H1 (cell line): ENCODE measurements around the gene KRTAP9-6. TPM values are rescaled to one million over a fixed set of nuclear protein-coding genes. Genes with fewer than 3 reads are reported as not detected.

Source experiments
- CTCF ChIA-PET: fragments of 300-600 bp; sonication (Branson Sonifier 250); formaldehyde crosslinking; loops from one replicate; lab custom pipeline; 2021; ENCODE audit not compliant: partially characterized antibody; lab: Charles Lee
- POLR2A ChIA-PET: fragments of 300-600 bp; sonication (Branson Sonifier 250); formaldehyde crosslinking; loops from one replicate; lab custom pipeline; 2021; ENCODE audit warnings: inconsistent platforms; ENCODE audit not compliant: partially characterized antibody; lab: Charles Lee
- DNase-seq, 2 experiments: peaks; one replicate each; pipeline versions ENCODE4 v3.0.0 to v3.0.0-alpha.2; 2010 to 2022; ENCODE audit warnings: low spot score in 2 of 2, low read depth in 1 of 2, mixed read lengths in 1 of 2
- FAIRE-seq: peaks from 2 replicates; lab custom pipeline; 2011; peaks lifted over from hg19 to GRCh38; lab: Jason Lieb, UNC
- H2AFZ ChIP-seq: 2 replicates; pipeline ENCODE4 v1.8.1; 2012; ENCODE audit warnings: low read length, inconsistent platforms
- H2AK5ac ChIP-seq: 2 replicates; pipeline ENCODE4 v1.6.1; 2013; ENCODE audit warnings: low read depth, low read length
- H2BK120ac ChIP-seq: replicated peaks from 2 replicates; pipeline ENCODE3; 2013; ENCODE audit warnings: low read depth, low read length, inconsistent platforms
- H2BK12ac ChIP-seq: 2 replicates; pipeline ENCODE4 v1.6.1; 2013; ENCODE audit warnings: low read depth, low read length
- H2BK15ac ChIP-seq: 2 replicates; pipeline ENCODE4 v1.6.1; 2013; ENCODE audit warnings: low read length
- H2BK20ac ChIP-seq: 2 replicates; pipeline ENCODE4 v1.6.1; 2013; ENCODE audit warnings: low read length
- H2BK5ac ChIP-seq: 2 replicates; pipeline ENCODE4 v1.6.1; 2013; ENCODE audit warnings: low read depth, low read length
- H3K14ac ChIP-seq: 2 replicates; pipeline ENCODE4 v1.6.1; 2013; ENCODE audit warnings: inconsistent platforms; ENCODE audit not compliant: insufficient read length
- H3K18ac ChIP-seq: 2 replicates; pipeline ENCODE4 v1.6.1; 2013; ENCODE audit warnings: low read length; ENCODE audit errors: extremely low read depth
- H3K23ac ChIP-seq: 2 replicates; pipeline ENCODE4 v1.6.1; 2013; ENCODE audit warnings: inconsistent platforms; ENCODE audit not compliant: insufficient read length
- H3K23me2 ChIP-seq: 2 replicates; pipeline ENCODE4 v1.6.1; 2013; ENCODE audit warnings: low read depth, low read length
- H3K27ac ChIP-seq: 2 replicates; pipeline ENCODE4 v1.6.1; 2011; ENCODE audit warnings: low read depth, low read length, inconsistent platforms
- H3K27me3 ChIP-seq, 4 experiments: replicated peaks in 1 of 4; 1 replicate in 1 of 4; 2 replicates in 3 of 4; pipeline versions ENCODE4 v1.6.1 to v1.8.1; 2011 to 2013; ENCODE audit warnings: low read length in 3 of 4, mild to moderate bottlenecking in 3 of 4, inconsistent platforms in 2 of 4, mixed read lengths in 2 of 4, moderate library complexity in 1 of 4; ENCODE audit not compliant: control insufficient read depth in 3 of 4, insufficient read depth in 3 of 4; ENCODE audit errors: extremely low read depth in 1 of 4
- H3K36me3 ChIP-seq, 4 experiments: 2 replicates each; pipeline versions ENCODE4 v1.6.1 to v1.8.1; 2011 to 2013; ENCODE audit warnings: mild to moderate bottlenecking in 4 of 4, low read length in 3 of 4, moderate library complexity in 2 of 4, control low read depth in 1 of 4, inconsistent platforms in 1 of 4; ENCODE audit not compliant: insufficient read depth in 4 of 4, control insufficient read depth in 2 of 4
- H3K4ac ChIP-seq: replicated peaks from 2 replicates; pipeline ENCODE3; 2013; ENCODE audit warnings: low read length, low read depth, mixed read lengths, inconsistent platforms; ENCODE audit not compliant: insufficient read length
- H3K4me1 ChIP-seq, 4 experiments: replicated peaks in 1 of 4; 1 replicate in 1 of 4; 2 replicates in 3 of 4; pipeline versions ENCODE4 v1.6.1 to v1.8.1; 2011 to 2013; ENCODE audit warnings: low read length in 3 of 4, inconsistent platforms in 2 of 4, mixed read lengths in 1 of 4; ENCODE audit not compliant: insufficient read depth in 4 of 4, control insufficient read depth in 3 of 4
- H3K4me2 ChIP-seq, 2 experiments: 2 replicates each; pipeline versions ENCODE4 v1.6.1 to v1.8.1; 2011 to 2013; ENCODE audit warnings: low read depth in 2 of 2, low read length in 2 of 2, control low read depth in 1 of 2, inconsistent platforms in 1 of 2, mild to moderate bottlenecking in 1 of 2; ENCODE audit not compliant: insufficient read depth in 1 of 2
- H3K4me3 ChIP-seq, 4 experiments: fragments of 200-600, 300-600 bp in 1 of 4; sonication (generic), shearing (Covaris generic), sonication (Bioruptor Twin) in 1 of 4; 2 replicates each; pipeline versions ENCODE4 v1.5.1 to v1.8.1; 2011 to 2016; ENCODE audit warnings: low read length in 4 of 4, low read depth in 3 of 4, control low read depth in 2 of 4, inconsistent platforms in 2 of 4, mild to moderate bottlenecking in 2 of 4, mixed read lengths in 1 of 4, moderate library complexity in 1 of 4; ENCODE audit not compliant: insufficient read depth in 2 of 4; ENCODE audit errors: extremely low read depth in 1 of 4
- H3K56ac ChIP-seq: replicated peaks from 2 replicates; pipeline ENCODE3; 2013; ENCODE audit warnings: low read depth, mild to moderate bottlenecking, mixed read lengths, low read length, inconsistent platforms; ENCODE audit not compliant: insufficient read length
- H3K79me1 ChIP-seq: 2 replicates; pipeline ENCODE4 v1.6.1; 2013; ENCODE audit warnings: low read depth, low read length, control low read depth
- H3K79me2 ChIP-seq, 2 experiments: 2 replicates each; pipeline versions ENCODE4 v1.6.1 to v1.8.1; 2012 to 2013; ENCODE audit warnings: low read length in 2 of 2, mild to moderate bottlenecking in 2 of 2, inconsistent platforms in 1 of 2; ENCODE audit not compliant: insufficient read depth in 2 of 2, control insufficient read depth in 1 of 2
- H3K9ac ChIP-seq, 4 experiments: replicated peaks in 1 of 4; 1 replicate in 1 of 4; 2 replicates in 3 of 4; pipeline versions ENCODE4 v1.6.1 to v1.8.1; 2011 to 2013; ENCODE audit warnings: low read depth in 3 of 4, low read length in 3 of 4, control low read depth in 2 of 4, mild to moderate bottlenecking in 2 of 4, moderate library complexity in 2 of 4, inconsistent platforms in 1 of 4; ENCODE audit errors: extremely low read depth in 1 of 4
- H3K9me3 ChIP-seq, 2 experiments: 2 replicates each; pipeline versions ENCODE4 v1.6.1 to v1.8.1; 2012 to 2013; ENCODE audit warnings: mild to moderate bottlenecking in 2 of 2, moderate library complexity in 2 of 2, control low read depth in 1 of 2, inconsistent platforms in 1 of 2, low read depth in 1 of 2, low read length in 1 of 2, mixed read lengths in 1 of 2; ENCODE audit not compliant: insufficient read depth in 2 of 2
- H4K20me1 ChIP-seq, 2 experiments: replicated peaks in 1 of 2; 2 replicates each; pipeline versions ENCODE3 to v1.8.1; 2011 to 2013; ENCODE audit warnings: inconsistent platforms in 2 of 2, low read length in 2 of 2, mild to moderate bottlenecking in 1 of 2; ENCODE audit not compliant: insufficient read depth in 2 of 2, control insufficient read depth in 1 of 2
- H4K5ac ChIP-seq: 2 replicates; pipeline ENCODE4 v1.6.1; 2013; ENCODE audit warnings: low read length, low read depth, mixed read lengths, inconsistent platforms; ENCODE audit not compliant: insufficient read length
- H4K8ac ChIP-seq: 2 replicates; pipeline ENCODE4 v1.8.0; 2013; ENCODE audit warnings: mild to moderate bottlenecking, moderate library complexity, low read length, inconsistent platforms; ENCODE audit not compliant: insufficient read depth; ENCODE audit errors: extremely low read depth
- H4K91ac ChIP-seq: replicated peaks from 2 replicates; pipeline ENCODE3; 2013; ENCODE audit warnings: low read length, mixed read lengths, inconsistent platforms; ENCODE audit not compliant: insufficient read length
- BACH1 ChIP-seq: IDR thresholded peaks from 2 replicates; pipeline ENCODE4 v1.6.1; 2012; ENCODE audit warnings: low read length, improper control_type of control experiment
- BRCA1 ChIP-seq: IDR thresholded peaks from 2 replicates; pipeline ENCODE4 v1.6.1; 2012; ENCODE audit warnings: low read depth, low read length, improper control_type of control experiment
- CBX5 ChIP-seq: fragments of 300-800, 300-1000 bp; sonication (generic); IDR thresholded peaks from 2 replicates; pipeline ENCODE4 v1.7.1; 2016; ENCODE audit warnings: antibody characterized with exemption, low read length, low read depth
- HDAC6 ChIP-seq: IDR thresholded peaks from one replicate; pipeline ENCODE4 v1.7.1; 2012; ENCODE audit warnings: low read depth, mild to moderate bottlenecking, inconsistent platforms, low read length, moderate library complexity
- JUND ChIP-seq: IDR thresholded peaks from 2 replicates; pipeline ENCODE4 v1.6.1; 2011; ENCODE audit warnings: mild to moderate bottlenecking, improper control_type of control experiment, low read length
- KDM1A ChIP-seq: fragments of 200-600, 300-600 bp; sonication (generic); IDR thresholded peaks from 2 replicates; pipeline ENCODE4 v1.7.1; 2016; ENCODE audit warnings: mild to moderate bottlenecking, low read length, borderline replicate concordance
- MAFK ChIP-seq: IDR thresholded peaks from 2 replicates; pipeline ENCODE4 v1.6.1; 2012; ENCODE audit warnings: low read depth, mild to moderate bottlenecking, improper control_type of control experiment, low read length
- RXRA ChIP-seq: IDR thresholded peaks from 2 replicates; pipeline ENCODE4 v1.6.1; 2011; ENCODE audit warnings: low read depth, mild to moderate bottlenecking, low read length, moderate library complexity; ENCODE audit not compliant: insufficient read depth
- SIN3A ChIP-seq, 2 experiments: IDR thresholded peaks in 1 of 2; conservative IDR thresholded peaks in 1 of 2; 2 replicates each; pipeline ENCODE4 v1.6.1; 2011 to 2012; ENCODE audit warnings: low read length in 2 of 2, improper control_type of control experiment in 1 of 2, low read depth in 1 of 2, mild to moderate bottlenecking in 1 of 2
- SP1 ChIP-seq: IDR thresholded peaks from 2 replicates; pipeline ENCODE4 v1.6.1; 2011; ENCODE audit warnings: low read depth, low read length
- SP4 ChIP-seq: IDR thresholded peaks from 2 replicates; pipeline ENCODE4 v1.6.1; 2012; ENCODE audit warnings: low read length, inconsistent platforms
- TAF7 ChIP-seq: optimal IDR thresholded peaks from 2 replicates; pipeline ENCODE3; 2011; ENCODE audit warnings: low read depth, mild to moderate bottlenecking, inconsistent platforms, low read length, moderate library complexity, borderline replicate concordance
- ZNF274 ChIP-seq: IDR thresholded peaks from 2 replicates; pipeline ENCODE4 v1.7.0; 2012; ENCODE audit warnings: low read length, borderline replicate concordance; ENCODE audit errors: extremely low read depth
- WGBS, 2 experiments: shearing (Covaris generic) in 1 of 2; methylation state at CpG; one replicate each; pipeline versions ENCODE4 v1.1.6 to v1.1.7; 2013 to 2015; ENCODE audit warnings: low lambda C conversion rate in 2 of 2, mixed read lengths in 2 of 2, inconsistent platforms in 1 of 2, low coverage in 1 of 2, missing lambda C conversion rate in 1 of 2; ENCODE audit not compliant: insufficient replicate concordance in 2 of 2, insufficient coverage in 1 of 2, insufficient read length in 1 of 2; ENCODE audit errors: extremely low coverage in 1 of 2, missing lambda C conversion rate in 1 of 2; 5-methylcytosine and 5-hydroxymethylcytosine counted together
- long read RNA-seq, 2 experiments: library from RNA in 1 of 2; library from capped mRNA in 1 of 2; stranded (forward); transcript quantifications; one replicate each; pipeline ENCODE4 v2.0.0, GENCODE V29; 2021; ENCODE audit warnings: inconsistent platforms in 1 of 2
- polyA minus RNA-seq, 3 experiments: library from RNA; depleted of rRNA, polyadenylated mRNA; stranded (reverse); fragments of >200 nt; gene quantifications; 1 replicate in 2 of 3; 2 replicates in 1 of 3; pipeline ENCODE4 v1.2.3, GENCODE V29; 2011
- polyA plus RNA-seq, 7 experiments: library from polyadenylated mRNA; depleted of rRNA in 3 of 7; stranded (reverse) in 5 of 7; unstranded in 2 of 7; fragments of >200 nt in 5 of 7; fragments of 200-250 nt in 2 of 7; gene quantifications; 1 replicate in 5 of 7; 2 replicates in 1 of 7; 4 replicates in 1 of 7; pipeline versions ENCODE4 v1.2.1 to v1.2.3, GENCODE V29; 2011 to 2013; ENCODE audit warnings: missing spikeins in 2 of 7, mixed read lengths in 2 of 7
- total RNA-seq: library from RNA; stranded (reverse); fragmentation: NEBNext Ultra II Directional; extraction: Animal tissue kit (Norgen Biotek cat#: 25700); gene quantifications from 2 replicates; pipeline ENCODE4 v1.2.1, GENCODE V29; 2021

The KRTAP9-6 gene, protein sequence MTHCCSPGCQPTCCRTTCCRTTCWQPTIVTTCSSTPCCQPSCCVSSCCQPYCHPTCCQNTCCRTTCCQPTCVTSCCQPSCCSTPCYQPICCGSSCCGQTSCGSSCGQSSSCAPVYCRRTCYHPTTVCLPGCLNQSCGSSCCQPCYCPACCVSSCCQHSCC
- total RNA-seq (not detected in 2 replicates), polyA plus RNA-seq (2011; rRNA removed) (not detected in 2 replicates), polyA minus RNA-seq (2011; rRNA and poly(A)+ RNA removed) (not detected in 2 replicates)
- polyA plus RNA-seq (2011; cell fraction: cytosol; rRNA removed), result not detected
- polyA plus RNA-seq (2011; cell fraction: nucleus; rRNA removed), result not detected
- polyA plus RNA-seq (2012, experiment 1 of 2), result not detected in 4 replicates
- polyA plus RNA-seq (2012, experiment 2 of 2), result not detected
- polyA plus RNA-seq (2013, experiment 1 of 2), result not detected
- not detected for polyA plus RNA-seq (2013, experiment 2 of 2)
- not detected for polyA minus RNA-seq (2011; cell fraction: cytosol; rRNA and poly(A)+ RNA removed)
- not detected for polyA minus RNA-seq (2011; cell fraction: nucleus; rRNA and poly(A)+ RNA removed)
- long read RNA-seq, experiment 1, result 0 reads
- long read RNA-seq, experiment 2, result 0 reads

DNA sequence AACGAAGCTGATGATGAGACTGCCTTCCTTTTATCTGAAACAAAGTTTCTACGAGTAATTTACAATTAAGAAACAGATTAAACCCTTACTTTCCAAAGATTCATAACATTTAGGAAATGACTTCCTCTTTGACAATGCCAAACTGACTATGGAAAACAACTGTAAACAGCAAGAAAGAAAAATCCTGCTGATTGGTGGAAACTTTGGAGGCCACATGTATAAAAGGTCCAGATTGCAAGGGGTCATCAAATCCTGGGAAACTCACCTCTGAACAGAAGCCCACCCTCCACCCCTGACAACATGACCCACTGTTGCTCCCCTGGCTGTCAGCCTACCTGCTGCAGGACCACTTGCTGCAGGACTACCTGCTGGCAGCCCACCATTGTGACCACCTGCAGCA lies at the start of gene KRTAP9-6:
Gene KRTAP9-6, plus strand, starts transcription at position 301 of the 400 bp plus-strand sequence. Its CDS starts 0 bp downstream, at position 301.
- Histone ChIP-seq H3K79me2 (no peaks in the 10 kb centered on the region), H2BK5ac (no peak within 1 kb of the TSS), H3K18ac (no peak within 1 kb of the TSS), H3K14ac (no peak within 1 kb of the TSS), H2BK15ac (no peak within 1 kb of the TSS), H4K8ac (no peak within 1 kb of the TSS), H3K4me1 (no peaks in the 10 kb centered on the region), H2BK120ac (no peak within 1 kb of the TSS), H2BK12ac (no peak within 1 kb of the TSS), H2AK5ac (no peak within 1 kb of the TSS), H4K20me1 (no peaks in the 10 kb centered on the region), H3K56ac (no peak within 1 kb of the TSS), H3K9ac (no peak within 1 kb of the TSS), H3K79me1 (no peaks in the 10 kb centered on the region), H3K27me3 (no peaks in the 10 kb centered on the region), H3K4ac (no peak within 1 kb of the TSS), H3K4me3 (no peak within 1 kb of the TSS), H4K91ac (no peak within 1 kb of the TSS), H3K4me2 (no peak within 1 kb of the TSS), H3K9me3 (no peaks in the 10 kb centered on the region), H2AFZ (no peak within 1 kb of the TSS), H3K27ac (no peak within 1 kb of the TSS), H3K36me3 (no peaks in the 10 kb centered on the region), H3K23me2 (no peaks in the 10 kb centered on the region), H2BK20ac (no peak within 1 kb of the TSS), H3K23ac (no peak within 1 kb of the TSS), H4K5ac (no peak within 1 kb of the TSS)
- DNase-seq (no peak), FAIRE-seq (no peak)
- ChIA-PET CTCF (no interaction called here), POLR2A (no interaction called here)
- WGBS, 2 experiments, result 94% methylated on average over 2 of the region's 2 CpGs; no CpG with 5 or more reads in 1 of the 2 experiments
- TF ChIP-seq TAF7 (no peak), MAFK (no peak), BRCA1 (no peak), RXRA (no peak), SP4 (no peak), CBX5 (no peak), SP1 (no peak), BACH1 (no peak), SIN3A (conservative IDR thresholded peaks at IDR 0.05 in 1 of 2, IDR thresholded peaks at IDR 0.05 in 1 of 2; ENCODE audit: low read depth in 1 of 2, low read length in 2 of 2) (no peak), JUND (no peak), HDAC6 (no peak), KDM1A (no peak), ZNF274 (no peak)
